Activated CD4-positive, alpha-beta T cell treated with anti-CD3 and anti-CD28 coated beads, Interleukin-10, Interleukin-2, amounts not matched to agents 100 ng/mL and 50 ng/mL, durations not matched to agents 16 hours and 8 hours (primary cell): ENCODE data around the gene ROBO1.
"Not testable (repeated sequence)": the region's sequence is repeated elsewhere in the genome, so short reads cannot be mapped to it uniquely, and the experiment has no call there.

Experiments
- DNase-seq: peaks from one replicate; pipeline ENCODE4 v3.0.0-alpha.2; 2020

The ROBO1 gene

GRCh38 chr3:79543218-79543982 is 224.4 kb downstream of the ROBO1 start:
- no peak for DNase-seq

DNA sequence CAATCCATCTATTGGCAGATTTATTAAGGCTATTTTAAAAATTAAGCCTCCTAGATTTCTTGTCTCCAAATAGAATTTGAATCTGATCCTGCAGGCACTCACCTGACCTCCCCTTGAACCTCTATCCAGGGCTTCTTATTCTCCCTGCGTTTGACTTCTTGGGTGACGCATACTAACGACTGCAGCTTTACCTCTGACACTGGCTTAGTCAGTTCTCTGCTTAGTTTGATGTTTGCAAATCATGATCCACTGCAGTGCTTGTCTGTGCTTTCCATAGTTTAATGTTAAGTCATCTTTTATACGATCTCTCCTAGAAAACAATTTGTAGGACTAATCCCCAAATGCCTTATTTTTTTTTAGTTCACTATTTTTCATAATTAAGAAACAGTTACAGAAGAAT is 233.1 kb downstream of the ROBO1 start:
- no peak for DNase-seq

- no peak for DNase-seq
These were observed 236.1 kb downstream of the ROBO1 start for GRCh38 chr3:79531566-79532295.

DNA sequence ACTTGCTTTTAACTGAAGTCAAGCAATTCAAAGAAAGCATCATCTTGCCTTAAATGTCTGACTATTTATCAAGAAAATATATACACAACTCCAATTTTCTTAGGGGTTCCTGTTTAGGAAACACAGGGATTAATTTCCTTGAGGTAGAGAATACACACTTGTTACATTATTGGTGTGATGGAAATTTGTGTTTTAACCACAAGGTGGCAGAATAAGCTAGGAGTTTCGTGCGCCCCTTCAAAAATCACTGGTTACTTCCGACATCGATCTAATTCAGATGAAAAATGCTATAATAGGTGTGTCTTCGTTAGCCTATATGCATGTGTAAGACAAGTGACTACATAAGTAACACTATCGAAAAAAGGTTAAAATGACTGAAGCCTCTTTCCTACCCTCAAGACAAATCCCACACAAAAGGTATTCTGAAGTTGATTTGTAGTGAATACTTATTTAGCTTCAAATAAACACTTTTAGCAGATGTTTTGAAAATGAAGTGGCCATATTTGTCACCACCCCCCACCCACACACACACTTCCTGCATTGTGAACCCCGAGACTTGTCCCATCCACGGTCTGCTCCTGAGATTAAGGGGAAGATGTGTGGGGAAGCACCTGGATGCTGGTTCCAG is 246.5 kb downstream of the ROBO1 start:
- DNase-seq: peak; percentile 35

GRCh38 chr3:79517766-79518413 is 249.9 kb downstream of the ROBO1 start:
- DNase-seq: no peak

DNA sequence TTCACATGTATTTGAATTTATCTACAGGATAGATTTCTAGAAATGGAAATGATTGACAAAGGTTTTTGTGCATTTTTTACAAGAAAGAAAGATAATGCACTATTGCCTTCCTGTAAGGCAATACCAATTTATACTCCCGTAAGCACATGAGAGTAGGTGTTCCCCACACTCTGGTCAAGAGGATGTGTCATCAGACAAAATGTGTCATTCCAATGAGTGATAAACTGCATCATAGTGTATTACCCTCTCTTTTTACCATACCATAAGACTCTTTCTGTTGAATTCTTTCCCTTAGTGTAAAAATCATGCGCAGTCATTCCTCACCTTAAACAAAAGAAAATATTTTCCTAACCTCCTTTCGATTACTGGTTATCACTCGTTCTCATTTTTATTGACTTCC is 251.0 kb downstream of the ROBO1 start:
- no peak for DNase-seq

DNA sequence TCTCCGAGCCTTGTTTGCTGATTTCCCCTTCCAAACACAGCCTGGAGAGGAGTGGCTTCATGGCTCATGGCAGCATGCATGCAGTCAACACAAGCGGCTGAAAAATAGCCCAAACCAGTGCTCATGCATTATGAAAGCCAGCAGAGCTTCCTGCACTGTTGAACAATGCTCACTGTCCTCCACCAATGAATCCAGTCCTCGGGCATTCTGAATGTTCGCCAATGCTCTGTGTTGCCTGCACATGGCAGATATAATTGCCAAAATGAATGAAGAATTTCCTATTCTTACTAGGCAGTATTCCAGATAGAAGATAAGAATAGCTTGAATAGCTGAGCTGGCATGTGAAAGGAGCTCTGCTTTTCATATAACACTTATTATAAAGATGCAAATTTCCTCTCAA is 252.7 kb downstream of the ROBO1 start:
- no peak for DNase-seq

GRCh38 chr3:79514069-79514468 is 253.7 kb downstream of the ROBO1 start:
- DNase-seq: no peak

DNA sequence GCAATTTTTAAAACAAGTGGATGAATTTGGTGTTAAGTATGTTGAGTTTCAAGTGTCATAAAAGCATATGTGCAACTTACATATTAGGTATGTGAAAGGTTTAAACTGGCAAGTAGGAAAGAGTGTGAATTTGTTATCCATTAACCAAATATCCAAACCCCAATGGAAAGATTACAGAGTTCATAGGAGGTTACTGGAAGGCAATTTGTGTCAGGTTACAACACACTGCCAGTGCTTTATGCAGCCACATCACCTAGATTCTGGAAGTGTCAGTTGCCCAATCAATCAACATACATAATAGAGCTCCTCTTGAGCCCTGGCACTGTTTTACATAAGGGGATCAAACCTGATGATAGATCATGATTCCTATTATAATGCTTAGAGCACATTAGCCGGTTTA is 261.0 kb downstream of the ROBO1 start:
- no peak for DNase-seq

DNA sequence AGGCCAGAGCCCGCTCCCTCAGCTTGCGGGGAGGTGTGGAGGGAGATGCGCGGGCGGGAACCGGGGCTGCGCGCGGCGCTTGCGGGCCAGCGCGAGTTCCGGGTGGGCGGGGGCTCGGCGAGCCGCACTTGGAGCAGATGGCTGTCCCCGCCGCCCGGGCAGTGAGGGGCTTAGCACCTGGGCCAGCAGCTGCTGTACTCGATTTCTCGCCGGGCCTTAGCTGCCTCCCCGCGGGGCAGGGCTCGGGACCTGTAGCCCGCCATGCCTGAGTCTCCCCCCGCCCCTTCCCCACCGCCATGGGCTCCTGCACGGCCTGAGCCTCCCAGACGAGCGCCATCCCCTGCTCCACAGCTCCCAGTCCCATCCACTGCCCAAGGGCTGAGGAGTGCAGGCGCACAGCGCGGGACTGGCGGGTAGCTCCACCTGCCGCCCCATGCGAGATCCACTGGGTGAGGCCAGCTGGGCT is 265.5 kb downstream of the ROBO1 start:
- DNase-seq: not testable (repeated sequence)

DNA sequence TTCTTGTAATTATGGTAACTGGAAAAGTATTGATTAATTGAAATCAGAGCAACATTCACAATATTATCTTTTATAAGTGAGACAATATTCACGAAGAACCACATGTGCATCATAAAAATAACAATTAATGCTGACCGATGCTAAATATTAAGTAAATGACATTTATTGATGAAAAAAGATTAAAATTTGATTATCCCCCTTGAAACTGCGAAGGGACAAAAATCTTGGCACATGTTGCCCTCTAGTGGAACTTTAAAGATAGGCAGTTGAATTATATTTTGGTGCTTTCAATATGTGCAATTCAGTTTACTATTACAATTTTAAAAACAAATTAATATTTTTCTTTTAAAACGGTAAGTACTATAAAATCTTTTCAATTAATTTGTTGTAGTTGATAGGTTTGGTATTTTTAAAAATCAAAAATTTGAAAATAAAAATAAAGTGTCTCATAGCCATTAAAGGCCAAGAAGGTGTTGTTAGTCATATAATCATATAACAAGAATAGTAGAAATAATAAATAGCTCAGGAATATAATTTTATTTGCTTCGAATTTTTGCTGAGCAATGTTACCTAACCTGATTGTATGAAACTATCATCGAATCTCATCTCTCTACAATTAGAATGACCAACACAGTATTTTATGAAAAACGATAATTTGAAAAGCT is 270.2 kb downstream of the ROBO1 start:
- no peak for DNase-seq

DNA sequence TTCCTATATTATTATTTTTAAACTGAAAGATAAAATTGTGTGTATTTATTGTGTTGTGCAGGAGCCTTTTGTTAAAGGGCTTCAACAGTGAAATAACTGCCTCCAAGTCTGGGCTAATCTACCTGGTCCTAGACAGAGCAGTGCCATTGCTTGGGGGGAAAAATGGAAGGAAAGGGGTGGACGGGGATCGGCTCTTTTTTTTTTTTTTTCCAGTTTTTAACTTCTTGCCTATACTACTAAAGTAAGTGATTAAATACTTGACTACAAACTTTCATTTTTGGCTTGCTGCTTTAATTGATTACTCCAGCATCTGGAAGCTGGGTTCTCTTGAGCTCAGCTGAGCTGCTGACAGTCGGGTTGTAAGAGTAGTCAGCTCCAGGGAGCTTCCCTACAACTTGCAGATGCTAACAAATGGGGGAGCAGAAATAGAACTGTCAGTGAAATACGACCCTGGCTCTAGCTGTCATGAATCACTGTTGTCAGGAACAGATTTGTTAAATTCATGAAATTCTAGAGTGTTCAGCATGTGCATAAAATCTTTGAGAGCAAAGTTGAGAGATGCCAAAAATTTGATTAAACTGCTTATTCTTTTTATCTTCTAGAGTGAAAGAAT is 276.7 kb downstream of the ROBO1 start:
- no peak for DNase-seq

GRCh38 chr3:79490165-79491028 is 277.4 kb downstream of the ROBO1 start:
- DNase-seq: no peak

DNA sequence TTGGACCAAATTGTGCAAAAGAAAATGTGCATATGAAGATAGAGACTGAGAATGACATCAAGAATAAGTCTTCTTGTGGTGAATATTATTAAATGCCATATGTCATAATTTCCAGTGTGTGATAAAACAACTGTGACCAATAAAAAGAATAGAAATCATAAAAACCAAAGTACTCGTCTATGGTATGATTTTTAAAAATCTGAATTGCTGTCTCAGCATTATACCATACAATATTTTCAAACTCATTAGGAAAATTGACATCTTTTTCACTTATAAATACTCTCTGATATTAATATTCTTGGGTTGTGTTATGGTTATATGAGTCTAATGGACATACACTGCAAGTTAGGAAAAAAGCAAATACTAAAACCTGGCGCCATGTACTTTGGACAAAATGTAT is 279.4 kb downstream of the ROBO1 start:
- no peak for DNase-seq

- DNase-seq: no peak
These were observed 287.1 kb downstream of the ROBO1 start for GRCh38 chr3:79480746-79481145.

GRCh38 chr3:79478620-79479019 is 289.2 kb downstream of the ROBO1 start:
- DNase-seq: no peak

- no peak for DNase-seq
These were observed 290.6 kb downstream of the ROBO1 start for GRCh38 chr3:79477242-79477641.

DNA sequence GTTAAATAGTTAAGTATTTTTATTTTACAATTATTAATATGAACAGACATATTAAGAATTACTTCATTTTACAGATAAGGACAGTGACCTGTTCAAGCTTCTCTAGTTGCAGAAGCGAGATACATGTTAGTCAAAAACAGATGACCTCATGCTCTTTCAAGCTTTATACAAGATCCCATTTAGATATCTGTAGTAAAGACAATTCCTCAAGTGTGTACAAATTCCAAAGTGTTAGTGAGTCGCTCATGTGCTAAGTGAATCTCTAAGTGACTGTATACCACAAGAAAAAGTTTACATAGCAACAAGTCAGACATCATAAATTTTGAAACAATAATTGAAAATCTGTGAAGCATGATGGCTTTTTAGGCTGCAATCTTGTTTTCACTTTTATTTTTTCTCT is 293.8 kb downstream of the ROBO1 start:
- no peak for DNase-seq

DNA sequence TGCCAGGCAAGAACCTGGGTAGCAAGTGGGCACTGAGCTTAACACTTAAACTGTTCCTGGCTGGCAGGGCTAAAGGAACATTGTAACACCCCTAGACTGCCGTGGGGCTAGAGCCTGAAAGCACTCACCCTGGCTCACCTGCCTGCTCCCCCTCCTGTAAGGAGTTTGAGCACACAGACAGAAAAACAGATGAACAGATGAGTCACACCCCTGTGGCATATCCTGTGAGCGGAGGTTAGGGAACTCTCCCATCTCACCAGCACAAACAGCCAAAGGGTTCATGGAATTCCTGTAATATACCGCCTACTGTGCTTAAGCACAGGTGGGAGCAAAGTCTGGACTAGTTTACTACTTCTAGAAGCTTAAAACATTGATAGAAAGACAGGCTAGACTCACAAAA is 300.1 kb downstream of the ROBO1 start:
- DNase-seq: no peak

GRCh38 chr3:79461129-79461792 is 306.5 kb downstream of the ROBO1 start:
- no peak for DNase-seq

DNA sequence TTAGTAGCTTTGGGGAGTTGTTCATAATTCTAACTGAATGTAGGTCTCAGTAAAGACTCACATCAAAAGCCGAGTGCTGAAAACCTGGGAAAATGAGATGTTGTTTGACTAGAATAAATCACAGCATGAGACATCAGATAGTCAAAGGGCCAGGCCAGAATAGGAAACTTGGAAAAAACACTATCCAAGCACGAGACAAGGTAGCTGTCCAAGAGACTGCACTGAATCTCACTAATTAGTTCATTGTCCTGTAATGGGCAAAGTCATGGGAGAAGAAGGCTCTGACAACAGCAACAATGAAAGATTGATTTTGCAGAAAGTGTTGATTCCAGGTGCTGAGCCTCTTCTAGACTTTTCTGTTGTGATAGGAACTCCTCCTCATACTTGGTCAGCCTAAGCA is 314.2 kb downstream of the ROBO1 start:
- no peak for DNase-seq
